Adrenal gland (tissue), 12 donors: ENCODE data around the gene COX14. TPM values are rescaled to one million over a fixed set of nuclear protein-coding genes. Genes with fewer than 3 reads are reported as not detected.

Experiments used
- DNase-seq, 7 donors: peaks; one replicate each; pipeline ENCODE4 v3.0.0-alpha.2; 2019 to 2020
- H3K27ac ChIP-seq, 5 donors: fragments of 200-600 bp; sonication (generic) in 4 of 5; 1 replicate in 3 of 5; 2 replicates in 2 of 5; pipeline versions ENCODE4 v1.5.1 to v1.8.0; 2016 to 2020; ENCODE audit warnings: mild to moderate bottlenecking in 1 of 5
- H3K27me3 ChIP-seq: fragments of 200-600 bp; 2 replicates; pipeline ENCODE4 v1.8.0; 2021
- H3K36me3 ChIP-seq, 2 donors: fragments of 200-600 bp; replicated peaks in 1 of 2; 1 replicate in 1 of 2; 2 replicates in 1 of 2; pipeline versions ENCODE4 v1.5.1 to v1.8.0; 2018 to 2022
- H3K4me1 ChIP-seq, 2 donors: fragments of 200-600 bp; replicated peaks in 1 of 2; 1 replicate in 1 of 2; 2 replicates in 1 of 2; pipeline versions ENCODE4 v1.5.1 to v1.8.0; 2018 to 2021
- H3K4me3 ChIP-seq, 4 donors: fragments of 200-600 bp; sonication (generic) in 3 of 4; one replicate each; pipeline ENCODE4 v1.5.1; 2016 to 2018
- H3K9me3 ChIP-seq, 3 donors: fragments of 200-600 bp; sonication (generic) in 1 of 3; replicated peaks in 1 of 3; 1 replicate in 2 of 3; 2 replicates in 1 of 3; pipeline versions ENCODE4 v1.5.1 to v1.8.0; 2016 to 2021
- CTCF ChIP-seq, 6 experiments: fragments of 450-650 bp in 4 of 6; fragments of 200-600 bp in 2 of 6; sonication (generic) in 1 of 6; IDR thresholded peaks; 1 replicate in 5 of 6; 2 replicates in 1 of 6; pipeline versions ENCODE4 v1.5.1 to v1.8.0; 2016 to 2021; ENCODE audit warnings: antibody characterized with exemption in 6 of 6, mild to moderate bottlenecking in 2 of 6, moderate library complexity in 1 of 6
- POLR2A ChIP-seq, 2 donors: fragments of 450-650 bp; IDR thresholded peaks; one replicate each; pipeline ENCODE4 v1.6.1; 2017; ENCODE audit warnings: antibody characterized with exemption in 2 of 2, mild to moderate bottlenecking in 2 of 2, moderate library complexity in 1 of 2
- WGBS, 4 donors: extraction: QIAGEN DNeasy Blood & Tissue Kit in 2 of 4; methylation state at CpG; one replicate each; pipeline versions ENCODE4 v1.1.5 to v1.1.7; 2013 to 2017; 5-methylcytosine and 5-hydroxymethylcytosine counted together
- intact Hi-C, 2 donors: fragments of 100-400 bp; cut with DNase I; formaldehyde crosslinking; loops; one replicate each; pipeline versions ENCODE4 v1.14.1 to v1.15.0; 2022 to 2023
- polyA plus RNA-seq, 3 donors: library from polyadenylated mRNA; stranded (reverse); fragments of 200-250 nt in 2 of 3; fragments of 350-450 nt in 1 of 3; fragmentation: Illumina TruSeq in 1 of 3; extraction: RNeasy Lipid Tissue Mini Kit (QIAGEN cat#74804) in 1 of 3; gene quantifications; one replicate each; pipeline ENCODE4 v1.2.3, GENCODE V29; 2013 to 2014
- total RNA-seq, 9 donors: library from RNA; depleted of rRNA in 4 of 9; stranded (reverse); fragments of >200 nt in 4 of 9; fragments of 120-200 nt in 1 of 9; fragmentation: NEBNext Ultra II Directional in 1 of 9; extraction: Animal tissue kit (Norgen Biotek cat#: 25700) in 1 of 9; gene quantifications; one replicate each; pipeline versions ENCODE4 v1.1.0 to v1.2.4, GENCODE V29; 2013 to 2023
- donor health status: healthy with polysubstance abuse.
- donor health status: Bipolar disorder and iron deficiency.
- donor health status: DM: yes; HTN: yes; CAD: no.
- donor health status: DM: no; HTN: no; CAD: no.
- donor health status: DM: no; HTN: no; CAD: no.
- donor health status: DM: yes; HTN: yes; CAD: no.

COX14 gene
- total and polyA plus RNA-seq, 12 donors, result 61.2 to 150 (median 93.9) TPM

GRCh38 chr12:50084775-50085614 lies 27.0 kb upstream of the COX14 start, which contains the start of gene SMARCD1:
TSS of gene SMARCD1 (plus strand) at chr12:50085342. CDS start at chr12:50085370, 28 bp downstream.
- H3K4me3 ChIP-seq, result peak within 1 kb of the TSS; percentile 10 to 84 (median 74)
- H3K27me3 ChIP-seq, result no peaks in the 10 kb centered on the region
- 1 to 3% (median 1%) methylated on average over 13 to 69 of the region's 69 CpGs for WGBS, 4 donors
- DNase-seq, result peak; percentile 85 to 94 (median 89)
- TF ChIP-seq POLR2A (IDR thresholded peaks at IDR 0.05), result peak in 1 of 2 donors; percentile 63
- TF ChIP-seq CTCF (IDR thresholded peaks at IDR 0.05), result no peak
- peaks cover 8 to 14% of the 10 kb centered on the region in 2 donors for H3K4me1 ChIP-seq
- intact Hi-C loops, result no loop called here
- peak within 1 kb of the TSS; percentile 80 to 95 (median 94) for H3K27ac ChIP-seq
- no peaks in the 10 kb centered on the region for H3K9me3 ChIP-seq
- H3K36me3 ChIP-seq, result peaks cover 0 to 32% of the 10 kb centered on the region in 2 donors

- Histone ChIP-seq H3K9me3 (no peaks in the 10 kb centered on the region), H3K27ac (peak overlapping the region in 4 of 5 donors; percentile 91 to 95 (median 94)), H3K36me3 (peaks cover 0 to 39% of the 10 kb centered on the region in 2 donors), H3K4me3 (peak overlapping the region in 3 of 4 donors; percentile 63 to 84 (median 84)), H3K27me3 (no peaks in the 10 kb centered on the region), H3K4me1 (peaks cover 8 to 14% of the 10 kb centered on the region in 2 donors)
- intact Hi-C loops, result no loop called here
- peak in 1 of 7 donors; percentile 35 for DNase-seq
- WGBS, 4 donors, result 3 to 9% (median 7%) methylated on average over 8 of the region's 8 CpGs
- no peak for TF ChIP-seq POLR2A (IDR thresholded peaks at IDR 0.05)
- no peak for TF ChIP-seq CTCF (IDR thresholded peaks at IDR 0.05)
These were observed 26.4 kb upstream of the COX14 start for GRCh38 chr12:50085615-50086072.

- Histone ChIP-seq H3K27me3 (no peaks in the 10 kb centered on the region), H3K9me3 (no peaks in the 10 kb centered on the region), H3K36me3 (peaks cover 0 to 44% of the 10 kb centered on the region in 2 donors), H3K4me3 (peak overlapping the region in 1 of 4 donors; percentile 84), H3K4me1 (peaks cover 8 to 14% of the 10 kb centered on the region in 2 donors), H3K27ac (peak overlapping the region in 2 of 5 donors; percentile 95)
- 56 to 66% (median 61%) methylated on average over 5 of the region's 5 CpGs for WGBS, 4 donors
- DNase-seq, result peak in 1 of 7 donors; percentile 9
- intact Hi-C loops, result no loop called here
- no peak for TF ChIP-seq POLR2A (IDR thresholded peaks at IDR 0.05)
These were observed 25.9 kb upstream of the COX14 start for GRCh38 chr12:50086148-50086547.

GRCh38 chr12:50087151-50087550 lies 24.9 kb upstream of the COX14 start:
- intact Hi-C loops, result no loop called here
- 53 to 66% (median 61%) methylated on average over 9 of the region's 9 CpGs for WGBS, 4 donors
- Histone ChIP-seq H3K9me3 (no peaks in the 10 kb centered on the region), H3K4me1 (peaks cover 8 to 14% of the 10 kb centered on the region in 2 donors), H3K27ac (peak overlapping the region in 1 of 5 donors; percentile 59), H3K27me3 (no peaks in the 10 kb centered on the region), H3K4me3 (no peak overlapping the region), H3K36me3 (peaks cover 0 to 54% of the 10 kb centered on the region in 2 donors)
- TF ChIP-seq POLR2A (IDR thresholded peaks at IDR 0.05) (no peak), CTCF (IDR thresholded peaks at IDR 0.05) (no peak)
- no peak for DNase-seq
